ENCODE results near the gene ELF3.

Gene ELF3

DNA sequence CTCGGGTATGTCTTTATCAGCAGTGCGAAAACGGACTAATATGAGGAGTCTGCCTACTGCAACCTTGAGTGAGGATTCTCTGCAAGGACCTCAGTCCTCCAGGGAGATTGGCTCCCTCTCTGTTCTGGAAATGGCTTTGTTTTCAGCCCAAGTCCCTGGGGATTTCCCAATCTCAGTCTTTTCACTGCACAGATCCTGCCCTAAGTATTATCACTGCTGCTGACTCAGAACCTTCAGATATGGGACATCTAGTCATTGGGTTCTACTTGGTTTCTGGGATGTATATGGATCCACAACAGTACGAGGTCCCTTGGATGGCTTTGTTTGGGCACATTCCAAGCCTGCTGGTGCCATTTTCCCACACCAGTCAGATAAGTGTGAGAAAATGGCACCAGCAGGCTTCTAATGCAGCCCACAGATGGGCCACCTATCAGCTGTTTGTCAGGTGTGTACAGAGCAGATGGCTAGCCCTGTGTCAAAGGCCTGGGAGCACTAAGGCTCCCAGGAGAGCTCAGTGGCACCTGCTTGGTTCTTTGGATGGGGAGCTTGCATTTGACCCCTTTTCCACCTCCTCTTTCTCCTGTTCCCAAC is 27.4 kb downstream of the ELF3 start:
- DNase-seq (ENCODE audit: insufficient read length, low spot score) (no peak), FAIRE-seq (no peak)
- TF ChIP-seq CTCF (IDR thresholded peaks at IDR 0.05; ENCODE audit: insufficient read depth, missing control alignments), result no peak

DNA sequence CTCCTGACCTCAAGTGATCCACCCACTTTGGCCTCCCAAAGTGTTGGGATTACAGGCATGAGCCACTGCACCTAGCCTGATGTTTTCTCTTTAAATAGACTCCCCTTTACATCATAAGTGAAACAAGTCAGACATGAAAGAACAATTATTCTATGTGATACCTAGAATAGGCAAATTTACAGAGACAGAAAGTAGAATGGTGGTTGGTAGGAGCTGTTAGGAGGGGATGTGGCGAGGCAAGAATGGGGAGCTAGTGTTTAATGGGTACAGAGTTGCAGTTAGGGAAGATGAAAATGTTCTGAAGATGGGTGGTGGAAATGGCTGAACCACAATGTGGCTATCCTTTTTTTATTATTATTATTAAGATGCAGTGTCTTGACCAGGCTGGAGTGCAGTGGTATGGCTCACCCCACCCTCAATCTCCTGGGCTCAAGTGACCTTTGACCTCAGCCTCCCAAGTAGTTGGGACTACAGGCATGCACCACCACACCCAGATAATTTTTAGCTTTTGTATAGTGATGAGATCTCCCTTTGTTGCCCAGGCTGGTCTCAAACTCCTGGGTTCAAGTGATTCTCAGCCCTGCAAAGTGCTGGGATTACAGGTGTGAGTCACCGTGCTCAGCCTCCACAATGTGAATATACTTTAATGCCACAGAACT is 28.4 kb downstream of the ELF3 start:
- no peak for FAIRE-seq

DNA sequence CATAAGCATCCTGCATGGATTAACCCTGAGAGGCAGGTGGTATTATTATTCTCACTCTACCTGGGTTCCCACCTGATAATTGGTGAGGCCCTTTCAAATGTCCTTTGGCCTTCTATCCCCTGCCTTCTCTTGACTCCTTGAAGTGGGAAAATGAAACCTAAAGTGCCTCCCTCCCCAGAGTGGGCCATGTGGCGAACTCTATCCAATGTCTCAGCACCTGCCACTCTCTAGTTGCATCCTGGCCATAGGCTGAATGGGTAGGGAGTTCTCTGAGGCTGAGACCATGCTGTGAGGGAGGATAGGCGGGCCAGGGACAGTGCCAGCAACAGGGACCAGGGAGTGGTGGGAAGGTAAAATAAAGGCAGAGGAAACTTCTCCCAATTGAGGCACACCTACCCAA is 35.3 kb downstream of the ELF3 start:
- DNase-seq (ENCODE audit: insufficient read length, low spot score) (no peak), FAIRE-seq (no peak)
- TF ChIP-seq CTCF (IDR thresholded peaks at IDR 0.05; ENCODE audit: insufficient read depth, missing control alignments), result no peak

More for the DNA sequence above, 28.4 kb downstream of the ELF3 start:
- DNase-seq (ENCODE audit: insufficient read length, low spot score), result no peak
- no peak for TF ChIP-seq CTCF (IDR thresholded peaks at IDR 0.05; ENCODE audit: insufficient read depth, missing control alignments)

DNA sequence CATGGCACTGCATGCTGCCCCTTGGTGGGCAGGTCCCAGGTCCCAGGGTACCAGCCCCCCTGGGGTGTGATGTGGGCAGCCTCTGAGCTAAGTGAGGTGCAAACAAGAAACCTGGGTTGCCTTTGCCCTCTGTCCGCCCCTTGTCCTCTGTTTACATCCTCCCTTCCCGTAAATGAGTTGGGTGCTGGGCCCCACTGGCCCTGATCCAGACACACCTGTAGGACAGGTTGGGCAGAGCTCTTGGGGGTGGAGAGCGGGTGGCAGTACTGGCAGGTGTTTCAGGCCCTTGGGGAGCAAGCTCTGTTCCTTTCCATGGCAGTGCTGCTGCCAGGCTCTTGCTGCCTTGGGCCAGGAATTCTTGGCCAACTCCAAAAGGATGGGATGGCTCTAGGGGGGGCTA is 35.8 kb downstream of the ELF3 start:
- no peak for DNase-seq (ENCODE audit: insufficient read length, low spot score)
- no peak for FAIRE-seq
- no peak for TF ChIP-seq CTCF (IDR thresholded peaks at IDR 0.05; ENCODE audit: insufficient read depth, missing control alignments)

DNA sequence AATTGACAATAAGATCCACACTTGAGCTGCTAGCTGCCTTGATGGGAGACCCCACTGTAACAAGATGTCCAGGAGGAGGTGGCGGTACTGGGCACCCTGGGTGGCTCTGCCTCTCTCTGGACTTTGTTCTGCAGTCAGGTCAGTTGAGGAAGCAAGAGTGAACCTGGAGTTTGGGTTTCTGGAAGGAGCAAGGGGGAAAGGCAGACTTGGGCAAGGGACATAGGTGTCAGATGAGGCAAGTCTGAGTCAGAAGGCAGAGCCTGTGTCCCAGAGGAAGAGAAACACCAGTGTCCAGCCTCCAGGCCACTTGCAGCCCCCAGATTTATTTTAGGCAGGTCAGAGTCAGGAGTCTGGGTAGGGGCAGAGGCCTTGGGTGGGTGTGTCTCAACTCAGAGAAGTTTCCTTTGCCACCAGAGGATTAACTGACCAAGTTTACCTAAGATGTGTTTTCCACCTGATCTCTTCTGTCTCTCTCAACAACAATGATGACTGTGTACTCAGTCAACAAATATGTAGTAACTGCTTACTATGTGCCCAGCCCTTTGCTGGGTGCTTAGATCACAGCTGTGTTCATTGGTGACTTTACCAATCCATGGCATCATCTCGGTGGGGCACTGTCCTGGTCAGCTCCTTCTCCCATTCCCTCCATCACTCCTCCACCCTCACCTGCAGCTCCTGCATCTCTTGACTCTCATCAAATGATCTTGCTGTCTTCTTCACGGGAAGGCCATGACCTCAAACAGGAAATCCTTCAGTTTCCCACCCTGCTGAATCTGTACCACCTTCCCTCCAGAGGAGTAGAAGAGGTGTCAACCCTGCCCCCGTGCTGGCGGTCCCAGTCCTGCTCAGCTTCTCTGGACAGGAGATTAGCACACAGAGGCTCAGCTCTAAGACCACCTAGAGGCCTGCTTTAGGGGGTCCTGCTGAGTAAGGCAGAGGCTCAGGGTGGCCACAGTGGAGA is 36.6 kb downstream of the ELF3 start:
- FAIRE-seq (no peak), DNase-seq (ENCODE audit: insufficient read length, low spot score) (no peak)
- TF ChIP-seq CTCF (IDR thresholded peaks at IDR 0.05; ENCODE audit: insufficient read depth, missing control alignments), result no peak

- no peak for TF ChIP-seq CTCF (IDR thresholded peaks at IDR 0.05; ENCODE audit: insufficient read depth, missing control alignments)
- DNase-seq (ENCODE audit: insufficient read length, low spot score) (no peak), FAIRE-seq (no peak)
Measured at GRCh38 chr1:202047977-202048376, 37.6 kb downstream of the ELF3 start.

All from D721Med (cell line).